ENCODE results near the gene PCDHB14.
"Not testable (repeated sequence)": the region's sequence is repeated elsewhere in the genome, so short reads cannot be mapped to it uniquely, and the experiment has no call there.

DNA sequence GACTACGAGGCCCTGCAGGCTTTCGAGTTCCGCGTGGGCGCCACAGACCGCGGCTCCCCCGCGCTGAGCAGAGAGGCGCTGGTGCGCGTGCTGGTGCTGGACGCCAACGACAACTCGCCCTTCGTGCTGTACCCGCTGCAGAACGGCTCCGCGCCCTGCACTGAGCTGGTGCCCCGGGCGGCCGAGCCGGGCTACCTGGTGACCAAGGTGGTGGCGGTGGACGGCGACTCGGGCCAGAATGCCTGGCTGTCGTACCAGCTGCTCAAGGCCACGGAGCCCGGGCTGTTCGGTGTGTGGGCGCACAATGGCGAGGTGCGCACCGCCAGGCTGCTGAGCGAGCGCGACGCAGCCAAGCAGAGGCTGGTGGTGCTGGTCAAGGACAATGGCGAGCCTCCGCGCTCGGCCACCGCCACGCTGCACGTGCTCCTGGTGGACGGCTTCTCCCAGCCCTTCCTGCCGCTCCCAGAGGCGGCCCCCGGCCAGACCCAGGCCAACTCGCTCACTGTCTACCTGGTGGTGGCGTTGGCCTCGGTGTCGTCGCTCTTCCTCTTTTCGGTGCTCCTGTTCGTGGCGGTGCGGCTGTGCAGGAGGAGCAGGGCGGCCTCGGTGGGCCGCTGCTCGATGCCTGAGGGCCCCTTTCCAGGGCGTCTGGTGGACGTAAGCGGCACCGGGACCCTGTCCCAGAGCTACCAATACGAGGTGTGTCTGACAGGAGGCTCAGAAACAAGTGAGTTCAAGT lies 38.9 kb upstream of the PCDHB14 start:
- TF ChIP-seq EP300, CTCF (IDR thresholded peaks at IDR 0.05): not testable (repeated sequence)

Measured in tibial nerve (tissue), 4 donors.